Measurements from ENCODE around the gene SRRM3. TPM values are rescaled to one million over a fixed set of nuclear protein-coding genes. Genes with fewer than 3 reads are reported as not detected.

Gene SRRM3
- total RNA-seq, 3 donors from 2014 or later (not counting 1 experiment from before 2014, with no cell fraction given) = not detected

GRCh38 chr7:76244781-76245391 is 43.2 kb downstream of the SRRM3 start:
- WGBS (ENCODE audit: insufficient coverage) = 54% methylated on average over 2 of the region's 3 CpGs
- no peak for DNase-seq
- Histone ChIP-seq H3K9me3 (ENCODE audit: control insufficient read depth, insufficient read depth, low read length) (no peaks in the 10 kb centered on the region), H3K4me1 (ENCODE audit: control insufficient read depth, insufficient read depth, low read length) (no peaks in the 10 kb centered on the region), H3K27me3 (ENCODE audit: control insufficient read depth, insufficient read depth, low read length) (no peaks in the 10 kb centered on the region), H3K27ac (ENCODE audit: low read length) (no peak overlapping the region), H3K4me3 (ENCODE audit: low read length) (no peak overlapping the region), H3K36me3 (ENCODE audit: control insufficient read depth, insufficient read depth, low read length) (no peaks in the 10 kb centered on the region)
- Mint-ChIP-seq H3K36me3 (no peaks in the 10 kb centered on the region), H3K4me3 (no peak overlapping the region), H3K9me3 (no peaks in the 10 kb centered on the region), H3K27me3 (ENCODE audit: low read depth in 2 of 2) (peaks cover 0 to 6% of the 10 kb centered on the region in 2 donors), H3K4me1 (no peaks in the 10 kb centered on the region), H3K27ac (no peak overlapping the region)
- TF ChIP-seq, protein P1, sequence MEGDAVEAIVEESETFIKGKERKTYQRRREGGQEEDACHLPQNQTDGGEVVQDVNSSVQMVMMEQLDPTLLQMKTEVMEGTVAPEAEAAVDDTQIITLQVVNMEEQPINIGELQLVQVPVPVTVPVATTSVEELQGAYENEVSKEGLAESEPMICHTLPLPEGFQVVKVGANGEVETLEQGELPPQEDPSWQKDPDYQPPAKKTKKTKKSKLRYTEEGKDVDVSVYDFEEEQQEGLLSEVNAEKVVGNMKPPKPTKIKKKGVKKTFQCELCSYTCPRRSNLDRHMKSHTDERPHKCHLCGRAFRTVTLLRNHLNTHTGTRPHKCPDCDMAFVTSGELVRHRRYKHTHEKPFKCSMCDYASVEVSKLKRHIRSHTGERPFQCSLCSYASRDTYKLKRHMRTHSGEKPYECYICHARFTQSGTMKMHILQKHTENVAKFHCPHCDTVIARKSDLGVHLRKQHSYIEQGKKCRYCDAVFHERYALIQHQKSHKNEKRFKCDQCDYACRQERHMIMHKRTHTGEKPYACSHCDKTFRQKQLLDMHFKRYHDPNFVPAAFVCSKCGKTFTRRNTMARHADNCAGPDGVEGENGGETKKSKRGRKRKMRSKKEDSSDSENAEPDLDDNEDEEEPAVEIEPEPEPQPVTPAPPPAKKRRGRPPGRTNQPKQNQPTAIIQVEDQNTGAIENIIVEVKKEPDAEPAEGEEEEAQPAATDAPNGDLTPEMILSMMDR (IDR thresholded peaks at IDR 0.05) = no peak
- ATAC-seq = no peak
- intact Hi-C loops (cut with micrococcal nuclease) = no loop called here

GRCh38 chr7:76246804-76247389 is 45.2 kb downstream of the SRRM3 start:
- Mint-ChIP-seq H3K36me3 (no peaks in the 10 kb centered on the region), H3K4me3 (no peak overlapping the region), H3K27ac (no peak overlapping the region), H3K27me3 (ENCODE audit: low read depth in 2 of 2) (peaks cover 0 to 4% of the 10 kb centered on the region in 2 donors), H3K4me1 (no peaks in the 10 kb centered on the region), H3K9me3 (no peaks in the 10 kb centered on the region)
- WGBS (ENCODE audit: insufficient coverage) = 75% methylated on average over 3 of the region's 5 CpGs
- intact Hi-C loops (cut with micrococcal nuclease) = no loop called here
- ATAC-seq (no peak), DNase-seq (no peak)
- Histone ChIP-seq H3K27ac (ENCODE audit: low read length) (no peak overlapping the region), H3K27me3 (ENCODE audit: control insufficient read depth, insufficient read depth, low read length) (no peaks in the 10 kb centered on the region), H3K4me1 (ENCODE audit: control insufficient read depth, insufficient read depth, low read length) (no peaks in the 10 kb centered on the region), H3K9me3 (ENCODE audit: control insufficient read depth, insufficient read depth, low read length) (no peaks in the 10 kb centered on the region), H3K36me3 (ENCODE audit: control insufficient read depth, insufficient read depth, low read length) (no peaks in the 10 kb centered on the region), H3K4me3 (ENCODE audit: low read length) (no peak overlapping the region)
- TF ChIP-seq, protein P1 (IDR thresholded peaks at IDR 0.05) = no peak

DNA sequence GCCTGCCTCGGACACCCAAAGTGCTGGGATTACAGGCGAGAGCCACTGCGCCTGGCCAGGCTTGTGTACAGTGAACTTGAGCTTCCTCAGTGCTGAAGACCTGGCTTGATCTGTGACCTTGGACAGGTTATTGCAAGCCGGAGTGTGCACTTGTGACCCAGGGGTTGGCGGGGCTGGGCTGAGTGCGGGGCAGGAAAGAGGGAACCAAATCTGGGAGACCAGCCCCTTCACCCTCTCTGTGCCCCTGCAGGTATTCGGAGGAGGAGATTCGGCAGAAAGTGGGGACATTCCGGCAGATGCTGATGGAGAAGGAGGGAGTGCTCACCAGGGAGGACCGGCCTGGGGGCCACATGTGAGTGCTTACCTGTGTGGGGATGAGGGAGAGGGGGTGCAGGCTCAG is 46.2 kb downstream of the SRRM3 start:
- Mint-ChIP-seq H3K27ac (no peak overlapping the region), H3K36me3 (no peaks in the 10 kb centered on the region), H3K4me1 (no peaks in the 10 kb centered on the region), H3K4me3 (no peak overlapping the region), H3K27me3 (ENCODE audit: low read depth in 2 of 2) (peaks cover 0 to 3% of the 10 kb centered on the region in 2 donors), H3K9me3 (no peaks in the 10 kb centered on the region)
- WGBS (ENCODE audit: insufficient coverage) = 91% methylated on average over 10 of the region's 10 CpGs
- Histone ChIP-seq H3K27ac (ENCODE audit: low read length) (no peak overlapping the region), H3K36me3 (ENCODE audit: control insufficient read depth, insufficient read depth, low read length) (no peaks in the 10 kb centered on the region), H3K27me3 (ENCODE audit: control insufficient read depth, insufficient read depth, low read length) (no peaks in the 10 kb centered on the region), H3K4me1 (ENCODE audit: control insufficient read depth, insufficient read depth, low read length) (no peaks in the 10 kb centered on the region), H3K4me3 (ENCODE audit: low read length) (no peak overlapping the region), H3K9me3 (ENCODE audit: control insufficient read depth, insufficient read depth, low read length) (no peaks in the 10 kb centered on the region)
- DNase-seq = no peak
- no peak for ATAC-seq
- intact Hi-C loops (cut with micrococcal nuclease) = no loop called here
- TF ChIP-seq, protein P1 (IDR thresholded peaks at IDR 0.05) = no peak

- no peaks in the 10 kb centered on the region for H3K4me1 Mint-ChIP-seq
- ATAC-seq (no peak), DNase-seq (no peak)
- Histone ChIP-seq H3K27ac (ENCODE audit: low read length) (no peak overlapping the region), H3K27me3 (ENCODE audit: control insufficient read depth, insufficient read depth, low read length) (no peaks in the 10 kb centered on the region), H3K4me3 (ENCODE audit: low read length) (no peak overlapping the region), H3K4me1 (ENCODE audit: control insufficient read depth, insufficient read depth, low read length) (no peaks in the 10 kb centered on the region), H3K9me3 (ENCODE audit: control insufficient read depth, insufficient read depth, low read length) (no peaks in the 10 kb centered on the region), H3K36me3 (ENCODE audit: control insufficient read depth, insufficient read depth, low read length) (no peaks in the 10 kb centered on the region)
- no peak overlapping the region for H3K27ac Mint-ChIP-seq
- whole genome bisulfite sequencing (ENCODE audit: insufficient coverage) = 88% methylated on average over 6 of the region's 6 CpGs
- H3K36me3 Mint-ChIP-seq = no peaks in the 10 kb centered on the region
- H3K9me3 Mint-ChIP-seq = no peaks in the 10 kb centered on the region
- TF ChIP-seq, protein P1 (IDR thresholded peaks at IDR 0.05) = no peak
- no peak overlapping the region for H3K4me3 Mint-ChIP-seq
- intact Hi-C loops (cut with micrococcal nuclease) = no loop called here
- H3K27me3 Mint-ChIP-seq (ENCODE audit: low read depth in 2 of 2) = peaks cover 7% of the 10 kb centered on the region in 2 donors
Observed at GRCh38 chr7:76252021-76252420, 50.3 kb downstream of the SRRM3 start.

Measured in natural killer cell (primary cell).